Kidney epithelial cell (primary cell): ENCODE data around the gene CYP46A1. TPM values are rescaled to one million over a fixed set of nuclear protein-coding genes. Genes with fewer than 3 reads are reported as not detected.

Experiments
- DNase-seq: peaks from one replicate; pipeline ENCODE4 v3.0.0-alpha.2; 2010; ENCODE audit warnings: low read depth
- H3K27me3 ChIP-seq: 2 replicates; pipeline ENCODE4 v1.6.0; 2011; ENCODE audit warnings: low read length; ENCODE audit not compliant: control insufficient read depth, insufficient read depth
- H3K36me3 ChIP-seq: 2 replicates; pipeline ENCODE4 v1.5.1; 2011; ENCODE audit warnings: low read length; ENCODE audit not compliant: control insufficient read depth, insufficient read depth
- H3K4me3 ChIP-seq: 2 replicates; pipeline ENCODE4 v1.5.1; 2011; ENCODE audit warnings: low read depth, mild to moderate bottlenecking, control low read depth, low read length
- CTCF ChIP-seq: IDR thresholded peaks from 2 replicates; pipeline ENCODE4 v1.5.1; 2011; ENCODE audit warnings: mild to moderate bottlenecking, moderate library complexity, low read length, control low read depth, inconsistent platforms; ENCODE audit not compliant: insufficient read depth, poor library complexity, severe bottlenecking
- total RNA-seq: library from RNA; depleted of rRNA; stranded (reverse); fragments of >200 nt; gene quantifications from 2 replicates; pipeline ENCODE4 v1.2.3, GENCODE V29; 2015

The CYP46A1 gene
- total RNA-seq, 1 donor from 2014 or later: not detected

- no peak for TF ChIP-seq CTCF
- Histone ChIP-seq H3K27me3 (no peaks in the 10 kb centered on the region), H3K4me3 (no peak overlapping the region), H3K36me3 (no peaks in the 10 kb centered on the region)
- no peak for DNase-seq
These were observed 85.7 kb downstream of the CYP46A1 start for GRCh38 chr14:99769799-99770198.

GRCh38 chr14:99772371-99773283 is 88.5 kb downstream of the CYP46A1 start:
- no peak for DNase-seq
- Histone ChIP-seq H3K36me3 (no peaks in the 10 kb centered on the region), H3K4me3 (no peak overlapping the region), H3K27me3 (no peaks in the 10 kb centered on the region)
- no peak for TF ChIP-seq CTCF

- TF ChIP-seq CTCF: no peak
- H3K4me3 ChIP-seq: no peak overlapping the region
- H3K27me3 ChIP-seq: no peaks in the 10 kb centered on the region
- DNase-seq: no peak
- no peaks in the 10 kb centered on the region for H3K36me3 ChIP-seq
These were observed 89.7 kb downstream of the CYP46A1 start for GRCh38 chr14:99773521-99774497.

GRCh38 chr14:99774556-99775307 is 90.6 kb downstream of the CYP46A1 start:
- no peak for DNase-seq
- Histone ChIP-seq H3K4me3 (no peak overlapping the region), H3K27me3 (no peaks in the 10 kb centered on the region), H3K36me3 (no peaks in the 10 kb centered on the region)
- TF ChIP-seq CTCF: no peak

GRCh38 chr14:99775351-99775750 is 91.3 kb downstream of the CYP46A1 start:
- Histone ChIP-seq H3K27me3 (no peaks in the 10 kb centered on the region), H3K4me3 (no peak overlapping the region), H3K36me3 (no peaks in the 10 kb centered on the region)
- no peak for TF ChIP-seq CTCF
- no peak for DNase-seq
